ENCODE measurements around the gene PTPN11. TPM values are rescaled to one million over a fixed set of nuclear protein-coding genes. Genes with fewer than 3 reads are reported as not detected.
"Not testable (repeated sequence)": the region's sequence is repeated elsewhere in the genome, so short reads cannot be mapped to it uniquely, and the experiment has no call there.

PTPN11 gene
- total and polyA plus RNA-seq, 9 donors, result 34.7 to 65.1 (median 54.5) TPM

GRCh38 chr12:112422531-112422930, 3.8 kb downstream of the PTPN11 start:
- no peak overlapping the region for H3K27ac ChIP-seq (ENCODE audit: low read length)
- H3K36me3 ChIP-seq (ENCODE audit: control insufficient read depth, insufficient read depth, low read length), result peaks cover 4% of the 10 kb centered on the region
- no peak overlapping the region for H3K4me3 ChIP-seq (ENCODE audit: low read length)

GRCh38 chr12:112424126-112424525, 5.4 kb downstream of the PTPN11 start:
- H3K9me3 ChIP-seq (replicated peaks; ENCODE audit: control insufficient read depth, low read depth, low read length), result no peaks in the 10 kb centered on the region
- H3K36me3 ChIP-seq (ENCODE audit: control insufficient read depth, insufficient read depth, low read length), result peaks cover 4% of the 10 kb centered on the region
- 81% methylated on average over 3 of the region's 3 CpGs for WGBS (ENCODE audit: insufficient coverage)
- peaks cover 3% of the 10 kb centered on the region for H3K4me1 ChIP-seq (ENCODE audit: control insufficient read depth, insufficient read depth, low read length)
- H3K4me3 ChIP-seq (ENCODE audit: low read length), result no peak overlapping the region
- H3K27me3 ChIP-seq (ENCODE audit: control insufficient read depth, insufficient read depth, low read length), result no peaks in the 10 kb centered on the region
- no peak overlapping the region for H3K27ac ChIP-seq (ENCODE audit: low read length)
- no peak for DNase-seq

More at GRCh38 chr12:112422531-112422930, 3.8 kb downstream of the PTPN11 start:
- WGBS (ENCODE audit: insufficient coverage), result 46% methylated on average over 3 of the region's 5 CpGs
- no peaks in the 10 kb centered on the region for H3K9me3 ChIP-seq (replicated peaks; ENCODE audit: control insufficient read depth, low read depth, low read length)
- no peak for DNase-seq
- H3K4me1 ChIP-seq (ENCODE audit: control insufficient read depth, insufficient read depth, low read length), result peaks cover 9% of the 10 kb centered on the region
- no peaks in the 10 kb centered on the region for H3K27me3 ChIP-seq (ENCODE audit: control insufficient read depth, insufficient read depth, low read length)

GRCh38 chr12:112425582-112426382, 7.0 kb downstream of the PTPN11 start:
- H3K4me3 ChIP-seq (ENCODE audit: low read length), result no peak overlapping the region
- DNase-seq, result no peak
- H3K4me1 ChIP-seq (ENCODE audit: control insufficient read depth, insufficient read depth, low read length), result no peaks in the 10 kb centered on the region
- no peaks in the 10 kb centered on the region for H3K9me3 ChIP-seq (replicated peaks; ENCODE audit: control insufficient read depth, low read depth, low read length)
- H3K36me3 ChIP-seq (ENCODE audit: control insufficient read depth, insufficient read depth, low read length), result peaks cover 4% of the 10 kb centered on the region
- H3K27me3 ChIP-seq (ENCODE audit: control insufficient read depth, insufficient read depth, low read length), result no peaks in the 10 kb centered on the region
- no peak overlapping the region for H3K27ac ChIP-seq (ENCODE audit: low read length)
- WGBS (ENCODE audit: insufficient coverage), result 80% methylated on average over 1 of the region's 7 CpGs

- Histone ChIP-seq H3K27me3 (ENCODE audit: control insufficient read depth, insufficient read depth, low read length) (no peaks in the 10 kb centered on the region), H3K4me1 (ENCODE audit: control insufficient read depth, insufficient read depth, low read length) (no peaks in the 10 kb centered on the region), H3K36me3 (ENCODE audit: control insufficient read depth, insufficient read depth, low read length) (peaks cover 4% of the 10 kb centered on the region), H3K27ac (ENCODE audit: low read length) (no peak overlapping the region), H3K9me3 (replicated peaks; ENCODE audit: control insufficient read depth, low read depth, low read length) (no peaks in the 10 kb centered on the region), H3K4me3 (ENCODE audit: low read length) (no peak overlapping the region)
- 93% methylated on average over 2 of the region's 2 CpGs for WGBS (ENCODE audit: insufficient coverage)
- no peak for DNase-seq
Observed at GRCh38 chr12:112427760-112428159, 9.0 kb downstream of the PTPN11 start.

GRCh38 chr12:112430929-112431328, 12.2 kb downstream of the PTPN11 start:
- no peaks in the 10 kb centered on the region for H3K9me3 ChIP-seq (replicated peaks; ENCODE audit: control insufficient read depth, low read depth, low read length)
- no CpG with 5 or more reads among the region's 5 CpGs for WGBS (ENCODE audit: insufficient coverage)
- no peak for DNase-seq
- H3K27ac ChIP-seq (ENCODE audit: low read length), result no peak overlapping the region
- peaks cover 4% of the 10 kb centered on the region for H3K36me3 ChIP-seq (ENCODE audit: control insufficient read depth, insufficient read depth, low read length)
- no peak overlapping the region for H3K4me3 ChIP-seq (ENCODE audit: low read length)
- H3K27me3 ChIP-seq (ENCODE audit: control insufficient read depth, insufficient read depth, low read length), result no peaks in the 10 kb centered on the region
- H3K4me1 ChIP-seq (ENCODE audit: control insufficient read depth, insufficient read depth, low read length), result no peaks in the 10 kb centered on the region

GRCh38 chr12:112431965-112432364, 13.2 kb downstream of the PTPN11 start:
- H3K27ac ChIP-seq (ENCODE audit: low read length), result no peak overlapping the region
- no peaks in the 10 kb centered on the region for H3K4me1 ChIP-seq (ENCODE audit: control insufficient read depth, insufficient read depth, low read length)
- H3K27me3 ChIP-seq (ENCODE audit: control insufficient read depth, insufficient read depth, low read length), result no peaks in the 10 kb centered on the region
- H3K36me3 ChIP-seq (ENCODE audit: control insufficient read depth, insufficient read depth, low read length), result no peaks in the 10 kb centered on the region
- no peak for DNase-seq
- WGBS (ENCODE audit: insufficient coverage), result no CpG with 5 or more reads among the region's 3 CpGs
- H3K4me3 ChIP-seq (ENCODE audit: low read length), result no peak overlapping the region
- H3K9me3 ChIP-seq (replicated peaks; ENCODE audit: control insufficient read depth, low read depth, low read length), result no peaks in the 10 kb centered on the region

GRCh38 chr12:112433551-112433950, 14.8 kb downstream of the PTPN11 start:
- no CpG with 5 or more reads among the region's 2 CpGs for WGBS (ENCODE audit: insufficient coverage)
- no peak for DNase-seq

GRCh38 chr12:112438645-112439044, 19.9 kb downstream of the PTPN11 start:
- no CpG with 5 or more reads among the region's 1 CpG for WGBS (ENCODE audit: insufficient coverage)
- H3K36me3 ChIP-seq (ENCODE audit: control insufficient read depth, insufficient read depth, low read length); H3K27ac ChIP-seq (ENCODE audit: low read length); H3K27me3 ChIP-seq (ENCODE audit: control insufficient read depth, insufficient read depth, low read length); H3K4me1 ChIP-seq (ENCODE audit: control insufficient read depth, insufficient read depth, low read length); H3K4me3 ChIP-seq (ENCODE audit: low read length); DNase-seq; H3K9me3 ChIP-seq (replicated peaks; ENCODE audit: control insufficient read depth, low read depth, low read length): not testable (repeated sequence)

More at GRCh38 chr12:112433551-112433950, 14.8 kb downstream of the PTPN11 start:
- Histone ChIP-seq H3K27me3 (ENCODE audit: control insufficient read depth, insufficient read depth, low read length) (no peaks in the 10 kb centered on the region), H3K9me3 (replicated peaks; ENCODE audit: control insufficient read depth, low read depth, low read length) (no peaks in the 10 kb centered on the region), H3K36me3 (ENCODE audit: control insufficient read depth, insufficient read depth, low read length) (no peaks in the 10 kb centered on the region), H3K27ac (ENCODE audit: low read length) (no peak overlapping the region), H3K4me1 (ENCODE audit: control insufficient read depth, insufficient read depth, low read length) (no peaks in the 10 kb centered on the region), H3K4me3 (ENCODE audit: low read length) (no peak overlapping the region)

- no peaks in the 10 kb centered on the region for H3K36me3 ChIP-seq (ENCODE audit: control insufficient read depth, insufficient read depth, low read length)
Observed at GRCh38 chr12:112439769-112440168, 21.0 kb downstream of the PTPN11 start.

GRCh38 chr12:112440653-112441052, 21.9 kb downstream of the PTPN11 start:
- DNase-seq; H3K4me1 ChIP-seq (ENCODE audit: control insufficient read depth, insufficient read depth, low read length); H3K4me3 ChIP-seq (ENCODE audit: low read length); H3K27ac ChIP-seq (ENCODE audit: low read length); H3K36me3 ChIP-seq (ENCODE audit: control insufficient read depth, insufficient read depth, low read length); H3K9me3 ChIP-seq (replicated peaks; ENCODE audit: control insufficient read depth, low read depth, low read length); H3K27me3 ChIP-seq (ENCODE audit: control insufficient read depth, insufficient read depth, low read length): not testable (repeated sequence)
- 100% methylated on average over 3 of the region's 9 CpGs for WGBS (ENCODE audit: insufficient coverage)

More at GRCh38 chr12:112439769-112440168, 21.0 kb downstream of the PTPN11 start:
- DNase-seq, result no peak
- Histone ChIP-seq H3K27me3 (ENCODE audit: control insufficient read depth, insufficient read depth, low read length) (no peaks in the 10 kb centered on the region), H3K9me3 (replicated peaks; ENCODE audit: control insufficient read depth, low read depth, low read length) (no peaks in the 10 kb centered on the region), H3K4me1 (ENCODE audit: control insufficient read depth, insufficient read depth, low read length) (no peaks in the 10 kb centered on the region), H3K4me3 (ENCODE audit: low read length) (no peak overlapping the region), H3K27ac (ENCODE audit: low read length) (no peak overlapping the region)
